NOMO-1 treated with dmso at 0.1 percent for 144 hours (cell line): ENCODE measurements around the gene RYR2.
A peak's percentile ranks its signal among the peaks of the same experiment; 100 is the strongest.

Source experiments
- DNase-seq: peaks from one replicate; lab custom pipeline; 2025; ENCODE audit not compliant: unreplicated experiment; lab: John Stamatoyannopoulos, UW

RYR2 gene

DNA sequence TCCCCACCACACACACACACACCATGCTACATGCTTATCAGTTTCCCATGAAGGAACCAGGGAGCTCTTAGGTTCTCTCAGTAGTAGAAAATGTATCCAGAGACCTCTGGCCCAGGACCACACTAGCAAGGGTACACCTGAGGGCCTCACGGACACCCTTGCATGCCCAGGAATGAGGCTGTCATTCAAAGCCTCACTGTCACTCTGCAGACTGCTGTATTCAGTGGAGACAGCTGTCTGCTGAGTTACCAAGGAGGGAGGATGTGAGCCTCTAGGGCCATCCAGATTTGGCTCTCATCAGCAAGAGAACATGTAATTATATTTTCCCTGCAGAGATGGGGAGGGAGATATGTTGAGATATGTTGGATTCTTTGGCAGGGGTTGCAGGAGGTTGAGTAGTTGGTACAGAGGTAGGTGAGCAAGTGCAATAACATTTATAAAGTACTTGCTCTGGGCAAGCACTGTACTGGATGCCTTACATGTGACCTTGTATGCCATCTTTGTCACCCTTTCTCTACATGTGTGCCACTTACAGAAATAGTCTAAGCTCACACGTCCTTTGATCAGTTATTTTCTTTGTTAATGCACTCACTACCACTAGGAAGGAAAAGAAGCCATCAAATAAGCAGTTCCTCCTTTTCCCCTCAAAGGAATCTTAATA lies 598.2 kb downstream of the RYR2 start:
- no peak for DNase-seq

DNA sequence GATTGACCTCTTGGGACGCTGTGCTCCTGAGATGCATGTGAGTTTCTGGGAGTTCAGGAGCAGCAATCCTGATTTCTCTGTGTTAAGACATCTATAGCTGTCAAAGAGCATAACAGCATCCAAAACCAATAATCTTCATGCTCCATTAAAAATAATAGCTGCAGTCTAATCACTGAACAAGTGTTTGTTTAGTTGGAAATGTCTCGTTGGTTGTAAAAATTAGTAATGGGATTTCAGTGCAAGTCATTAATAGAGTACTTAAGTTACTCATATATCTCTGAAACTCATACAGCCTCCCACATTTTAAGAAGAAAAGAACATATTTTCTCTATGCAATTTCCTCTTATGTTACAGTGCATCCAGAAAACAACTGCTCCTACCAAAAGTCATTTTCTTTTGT lies 599.0 kb downstream of the RYR2 start:
- DNase-seq, result no peak

DNA sequence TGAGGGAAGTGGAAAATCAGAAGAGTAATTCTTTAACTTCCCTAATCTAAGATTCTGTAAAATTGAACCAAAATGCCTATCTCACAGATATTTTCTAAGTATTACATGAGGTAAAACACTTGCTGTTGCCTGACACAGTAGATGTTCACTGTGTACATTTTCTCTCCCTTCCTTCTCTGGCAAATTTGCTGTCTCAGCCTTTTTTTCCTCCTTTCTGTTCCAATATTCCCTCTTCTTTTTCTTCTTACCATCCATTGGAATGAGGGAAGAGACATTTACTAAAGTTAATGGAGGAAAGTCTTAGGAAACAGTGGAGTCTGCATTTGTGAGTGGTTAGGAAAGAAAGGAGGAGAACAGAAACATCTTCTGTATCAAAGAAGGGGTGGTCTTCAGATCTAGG lies 608.8 kb downstream of the RYR2 start:
- DNase-seq, result no peak

DNA sequence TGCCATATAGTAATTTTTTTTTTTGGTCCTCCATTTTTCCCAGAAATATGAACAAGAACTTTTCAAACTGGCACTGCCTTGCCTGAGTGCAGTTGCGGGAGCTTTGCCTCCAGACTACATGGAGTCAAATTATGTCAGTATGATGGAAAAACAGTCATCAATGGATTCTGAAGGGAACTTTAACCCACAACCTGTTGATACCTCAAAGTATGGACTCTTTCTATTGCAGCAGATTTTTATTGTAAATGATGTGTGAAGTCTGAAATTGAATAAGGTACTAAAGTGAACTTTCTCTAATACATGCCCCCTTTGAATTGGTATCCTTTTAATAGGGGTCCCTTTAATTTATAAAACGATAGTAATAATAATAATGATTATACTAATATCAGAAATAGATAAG lies 613.8 kb downstream of the RYR2 start:
- DNase-seq, result no peak

DNA sequence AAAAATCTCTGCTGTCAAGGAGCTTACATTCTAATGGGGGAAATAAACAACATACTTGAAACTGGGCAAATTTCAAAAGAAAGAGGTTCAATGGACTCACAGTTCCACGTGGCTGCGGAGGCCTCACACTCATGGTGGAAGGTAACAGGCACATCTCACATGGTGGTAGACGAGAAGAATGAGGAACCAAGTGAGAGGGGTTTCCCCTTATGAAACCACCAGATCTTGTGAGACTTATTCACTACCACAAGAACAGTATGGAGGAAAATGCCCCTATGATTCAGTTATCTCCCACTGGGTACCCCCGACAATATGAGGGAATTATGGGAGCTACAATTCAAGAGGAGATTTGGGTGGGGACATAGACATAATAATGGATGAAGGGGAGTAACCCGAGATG lies 622.4 kb downstream of the RYR2 start:
- DNase-seq, result no peak

DNA sequence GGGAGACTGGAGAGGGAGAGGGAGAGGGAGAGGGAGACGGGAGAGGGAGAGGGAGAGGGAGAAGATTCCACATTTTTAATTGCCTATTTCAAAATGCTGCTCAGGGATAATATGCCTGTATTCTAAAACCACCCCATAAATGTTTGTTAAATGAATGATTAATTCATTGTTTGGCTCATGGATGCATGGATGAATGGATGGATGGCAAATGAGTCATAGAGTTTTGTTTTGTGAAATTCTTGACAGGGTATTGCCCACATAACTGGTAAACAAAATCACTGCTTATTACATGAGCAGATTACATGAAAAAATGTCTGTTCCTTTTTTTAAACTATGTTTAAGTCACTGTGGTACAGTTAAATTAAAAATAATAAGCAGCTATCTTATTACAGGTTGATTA lies 628.3 kb downstream of the RYR2 start:
- no peak for DNase-seq

DNA sequence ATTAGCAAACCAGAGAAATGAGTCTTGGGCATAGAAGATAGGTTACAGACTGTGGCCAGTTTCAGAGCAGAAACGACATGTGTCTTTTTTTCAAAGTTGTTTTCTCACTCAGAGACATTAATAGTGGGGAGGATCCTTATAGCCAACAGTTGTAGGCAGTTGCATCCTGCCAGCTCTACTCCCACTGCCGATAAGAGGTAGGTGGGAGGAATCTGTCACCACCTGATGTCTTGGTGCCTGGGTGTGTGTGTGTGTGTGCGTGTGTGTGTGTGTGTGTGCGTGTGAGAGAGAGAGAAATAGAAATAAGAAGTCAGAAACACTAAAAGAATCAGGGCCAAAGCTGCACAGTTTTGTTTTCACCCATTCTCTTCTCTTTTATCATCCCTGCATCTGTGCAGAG lies 629.3 kb downstream of the RYR2 start:
- no peak for DNase-seq

DNA sequence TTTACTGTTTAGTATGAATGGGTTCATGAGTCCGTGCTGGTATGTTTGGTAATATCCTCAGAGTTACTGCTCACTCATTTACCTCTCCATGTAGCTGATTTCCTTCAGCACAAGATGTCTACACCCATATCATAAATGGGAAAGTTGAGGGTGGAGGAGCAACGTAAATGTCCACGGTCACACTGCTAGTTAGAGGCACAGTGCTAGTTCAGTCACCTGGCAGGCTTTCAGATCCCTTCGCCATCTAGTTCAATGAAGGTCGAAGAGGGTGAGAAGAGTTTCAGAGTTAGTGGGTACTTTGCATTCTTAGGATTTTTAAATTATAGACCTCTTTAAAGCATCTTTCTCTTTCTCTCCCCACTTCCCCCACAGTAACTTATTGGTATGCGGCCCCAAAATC lies 630.0 kb downstream of the RYR2 start:
- DNase-seq, result no peak

DNA sequence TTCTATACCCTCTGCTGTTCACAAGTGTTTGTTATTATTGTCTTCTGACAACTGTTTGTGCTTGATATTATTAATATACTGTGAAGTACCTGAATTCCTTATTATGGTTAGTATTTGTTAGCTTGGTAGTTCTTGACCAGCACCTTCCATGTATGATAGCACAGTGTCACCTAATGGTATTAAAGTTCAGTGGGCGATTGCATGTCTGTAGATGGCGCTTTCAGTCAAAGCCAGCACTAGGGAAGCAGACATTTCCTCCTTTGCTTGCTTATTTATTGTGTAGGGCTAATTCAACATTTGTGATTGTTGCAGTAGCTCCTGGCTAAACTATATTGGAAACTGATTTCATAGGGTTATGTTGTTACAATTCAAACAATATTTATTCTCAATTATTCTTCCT lies 630.8 kb downstream of the RYR2 start:
- no peak for DNase-seq

DNA sequence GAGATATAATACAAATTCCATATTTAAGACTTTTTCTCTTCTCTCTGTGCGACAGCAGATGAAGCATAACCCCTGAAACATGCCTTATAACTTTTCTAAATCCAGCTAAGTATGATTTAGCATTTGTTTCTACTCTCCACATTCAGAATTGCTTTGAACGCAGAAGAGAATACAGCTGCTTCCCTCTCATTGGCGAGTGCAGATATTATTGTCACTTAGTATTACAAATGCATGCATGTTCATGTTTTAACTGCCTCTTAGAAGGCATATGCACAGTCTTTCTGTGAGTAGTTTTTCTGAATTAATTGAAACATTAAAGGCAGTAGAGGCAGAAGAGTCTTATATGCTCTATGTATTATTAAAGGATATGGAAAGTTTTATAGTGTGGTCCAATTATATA lies 631.6 kb downstream of the RYR2 start:
- DNase-seq, result no peak

DNA sequence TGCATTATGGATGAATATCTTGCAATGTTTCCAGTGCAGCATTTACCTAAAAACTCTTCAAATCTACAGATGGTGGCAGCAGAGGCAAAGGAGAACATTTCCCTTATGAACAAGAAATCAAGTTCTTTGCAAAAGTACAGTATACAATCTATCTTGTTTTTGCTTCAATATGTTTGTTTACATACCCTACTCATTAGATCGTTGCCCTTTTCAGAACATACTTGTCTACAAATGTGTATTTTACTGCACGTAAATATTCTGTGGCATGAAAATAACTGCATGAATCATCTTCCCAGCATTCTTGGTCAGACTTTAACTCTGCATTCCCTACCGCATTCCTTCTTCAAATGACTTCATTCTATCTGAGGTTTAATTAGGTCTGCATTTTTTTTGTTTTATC lies 636.0 kb downstream of the RYR2 start:
- DNase-seq, result no peak

DNA sequence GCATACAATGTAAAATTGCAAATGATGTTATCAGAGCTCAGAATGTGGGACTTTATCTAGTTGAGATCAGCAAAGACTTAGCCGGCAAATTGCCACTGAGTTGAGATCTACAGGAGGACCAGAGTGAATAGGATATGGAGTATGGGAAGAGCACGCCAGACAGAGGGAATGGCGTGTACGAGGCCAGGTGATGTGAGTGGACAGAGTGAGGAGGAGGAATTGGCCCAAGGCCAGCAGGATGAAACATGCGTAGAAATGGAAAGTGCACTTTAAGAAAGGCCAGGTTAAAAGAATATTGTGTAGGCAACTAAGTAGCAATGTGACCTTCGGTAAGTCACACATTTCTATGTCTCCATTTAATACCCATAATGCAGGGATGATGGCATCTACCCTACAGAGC lies 637.7 kb downstream of the RYR2 start:
- no peak for DNase-seq

DNA sequence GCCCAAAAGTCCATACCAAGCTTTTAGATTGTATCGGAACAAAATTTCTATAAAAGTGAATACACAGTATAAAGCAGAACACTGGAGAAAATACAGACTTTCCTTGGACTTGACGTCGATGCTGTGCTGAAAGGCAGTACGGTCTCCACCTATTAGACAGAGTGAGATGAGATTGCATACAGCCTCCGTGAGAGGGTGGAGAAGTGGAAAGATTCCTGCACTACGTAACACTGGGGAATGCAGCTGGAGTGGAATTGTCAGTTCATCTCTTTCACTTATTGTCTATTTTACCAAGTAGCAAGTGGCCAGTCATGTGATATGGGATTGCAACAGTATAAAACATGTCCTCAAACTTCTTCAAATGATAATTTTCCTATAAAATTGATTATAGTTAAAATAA lies 639.2 kb downstream of the RYR2 start:
- no peak for DNase-seq

DNA sequence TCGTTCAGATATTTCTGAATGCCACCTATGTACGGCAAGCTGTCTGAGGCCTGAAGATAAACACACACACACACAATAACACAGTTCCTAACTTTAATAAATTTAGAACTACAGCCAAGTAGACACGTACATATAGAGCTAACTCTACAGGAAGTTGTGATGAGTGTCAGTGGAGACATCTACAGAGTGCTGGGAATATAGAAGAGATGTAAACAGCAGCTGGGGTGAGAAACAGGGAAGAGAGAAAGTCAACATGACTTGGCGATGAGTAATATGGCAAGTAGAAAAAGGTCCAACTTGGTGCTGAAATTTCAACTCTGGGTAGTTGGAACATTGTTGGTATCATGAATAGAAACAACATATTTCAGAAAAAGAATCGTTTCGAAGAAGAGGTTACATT lies 642.3 kb downstream of the RYR2 start:
- no peak for DNase-seq

DNA sequence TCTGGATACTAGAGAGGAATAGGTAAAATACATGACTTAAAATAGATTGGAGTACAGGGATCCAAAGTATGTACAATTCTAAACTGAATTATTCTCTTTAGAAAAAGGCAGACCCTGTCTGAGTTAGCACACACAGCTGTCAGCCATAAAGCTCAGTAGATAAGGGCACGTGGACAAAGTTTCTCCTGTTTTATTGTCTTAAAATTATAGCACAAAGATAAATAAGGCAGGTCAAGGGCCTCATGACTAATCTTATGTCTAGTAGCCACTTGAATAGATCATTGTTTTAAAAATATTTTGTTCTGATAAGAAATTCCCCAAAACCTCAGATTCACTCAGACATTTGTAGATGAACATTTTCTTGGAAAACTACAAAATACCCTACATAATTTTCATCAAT lies 643.6 kb downstream of the RYR2 start:
- DNase-seq, result no peak

DNA sequence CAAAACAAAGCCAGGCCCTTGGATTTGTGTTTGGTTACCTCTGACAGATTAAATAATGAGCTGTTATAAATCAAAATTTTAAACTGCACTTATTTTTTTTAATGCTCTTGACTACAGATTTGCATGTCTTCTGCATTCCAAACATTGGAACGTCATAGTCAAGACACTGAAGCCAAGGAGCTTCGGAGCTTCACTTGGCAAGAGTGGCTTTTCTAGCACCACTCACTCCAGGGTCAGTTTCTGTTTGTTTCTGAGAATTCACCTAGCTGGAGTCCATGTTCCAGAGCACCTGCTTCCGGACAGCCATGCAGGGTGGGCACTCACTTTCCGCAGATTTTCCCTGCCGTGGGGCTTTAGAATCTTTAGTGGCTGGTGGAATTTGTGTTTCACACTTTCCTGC lies 645.8 kb downstream of the RYR2 start:
- DNase-seq, result no peak

DNA sequence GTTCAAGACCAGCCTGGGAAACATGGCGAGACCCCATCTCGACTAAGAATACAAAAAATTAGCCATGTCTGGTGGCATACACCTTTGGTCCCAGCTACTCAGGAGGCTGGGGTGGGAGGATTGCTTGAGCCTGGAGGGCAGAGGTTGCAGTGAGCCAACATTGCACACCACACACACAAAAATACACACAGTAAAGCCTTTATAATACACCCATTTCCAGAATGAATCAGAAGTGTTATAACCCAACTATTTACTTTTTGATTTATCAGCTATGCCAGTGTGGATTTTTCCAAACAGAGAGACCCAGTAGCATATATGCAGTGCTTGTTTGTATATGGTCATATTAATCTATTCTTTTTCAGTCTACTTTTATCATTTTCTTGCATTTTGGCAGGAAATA lies 648.7 kb downstream of the RYR2 start:
- DNase-seq, result no peak

DNA sequence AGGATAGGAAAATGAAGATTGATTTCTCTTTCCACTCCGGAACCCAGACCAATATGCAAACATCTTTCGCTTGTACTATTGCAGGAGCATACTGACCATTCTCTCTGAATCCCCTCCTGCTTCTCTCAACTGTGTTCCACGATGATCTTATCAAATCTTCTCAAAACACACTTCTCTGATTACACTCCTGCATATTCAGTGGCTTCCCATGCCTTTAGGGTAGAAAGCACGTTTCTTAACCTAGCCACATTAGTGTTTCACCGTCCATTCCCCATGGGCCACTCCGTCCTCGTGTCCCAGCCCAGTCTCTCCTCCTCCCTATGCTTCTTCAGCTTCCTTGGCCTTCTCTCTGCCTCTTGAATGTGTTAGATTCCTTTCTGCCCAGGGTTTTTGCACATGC lies 650.3 kb downstream of the RYR2 start:
- no peak for DNase-seq

DNA sequence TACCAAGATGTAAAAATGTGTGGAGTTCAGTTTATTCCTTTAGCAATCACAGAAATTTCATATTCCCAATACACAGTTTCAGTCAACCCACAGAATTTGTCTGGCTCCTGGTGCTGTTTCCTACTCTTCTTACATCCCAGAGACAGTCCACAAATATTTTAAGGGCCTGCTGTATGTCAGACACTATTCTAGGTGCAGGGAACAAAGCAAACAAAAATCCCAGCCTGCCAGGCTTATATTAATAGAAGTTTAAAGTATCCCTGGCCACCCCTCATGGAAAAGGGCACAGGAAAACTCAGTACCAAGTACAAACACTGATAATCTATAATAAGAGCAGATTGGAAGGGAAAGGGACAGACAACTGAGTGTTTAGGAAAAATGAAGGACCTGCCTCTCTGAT lies 653.9 kb downstream of the RYR2 start:
- no peak for DNase-seq

DNA sequence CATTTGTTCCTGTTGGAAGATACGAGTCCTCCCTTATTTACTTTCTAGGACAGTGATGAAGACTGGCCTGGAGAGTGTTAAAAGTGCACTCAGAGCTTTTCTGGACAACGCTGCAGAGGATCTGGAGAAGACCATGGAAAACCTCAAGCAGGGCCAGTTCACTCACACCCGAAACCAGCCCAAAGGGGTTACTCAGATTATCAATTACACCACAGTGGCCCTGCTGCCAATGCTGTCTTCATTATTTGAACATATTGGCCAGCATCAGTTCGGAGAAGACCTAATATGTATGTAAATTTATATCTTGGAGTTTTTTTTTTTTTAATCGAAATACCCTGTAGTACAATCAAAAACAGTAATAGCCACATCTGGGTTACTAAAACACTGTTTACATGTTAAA lies 658.2 kb downstream of the RYR2 start:
- no peak for DNase-seq

DNA sequence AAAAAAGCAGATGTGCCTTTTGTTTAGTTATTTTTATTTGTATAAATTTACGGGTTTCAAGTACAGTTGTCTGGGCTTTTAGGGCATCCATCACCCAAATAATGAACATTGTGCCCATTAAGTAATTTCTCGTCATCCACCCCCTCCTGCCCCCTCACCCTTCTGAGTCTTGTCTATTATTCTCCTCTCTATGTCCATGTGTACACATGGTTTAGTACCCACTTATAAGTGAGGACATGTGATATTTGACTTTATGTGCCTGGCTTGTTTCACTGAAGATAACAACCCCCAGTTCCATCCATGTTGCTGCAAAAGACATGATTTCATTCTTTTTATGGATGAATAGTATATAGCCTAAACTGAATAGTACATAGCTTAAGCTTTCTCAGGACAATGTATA lies 659.5 kb downstream of the RYR2 start:
- no peak for DNase-seq

DNA sequence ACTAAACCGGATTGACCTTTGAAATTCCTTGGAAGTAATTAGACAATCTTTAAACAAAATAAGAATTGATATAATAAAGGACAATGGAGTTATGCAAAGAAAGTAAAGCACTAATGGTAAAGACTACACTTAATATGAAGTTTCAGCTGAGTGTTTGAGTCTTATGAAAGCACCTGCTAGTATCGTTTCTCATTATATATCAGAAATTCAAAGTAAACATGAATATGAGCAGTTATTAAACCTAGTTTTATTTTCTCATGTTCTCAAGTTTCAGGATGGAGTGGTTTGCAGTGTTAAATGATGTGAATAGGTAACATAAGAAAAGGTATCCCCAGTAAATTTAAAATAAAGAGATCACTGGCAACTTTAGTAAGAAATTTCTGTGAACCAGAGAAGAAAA lies 660.2 kb downstream of the RYR2 start:
- DNase-seq, result no peak

DNA sequence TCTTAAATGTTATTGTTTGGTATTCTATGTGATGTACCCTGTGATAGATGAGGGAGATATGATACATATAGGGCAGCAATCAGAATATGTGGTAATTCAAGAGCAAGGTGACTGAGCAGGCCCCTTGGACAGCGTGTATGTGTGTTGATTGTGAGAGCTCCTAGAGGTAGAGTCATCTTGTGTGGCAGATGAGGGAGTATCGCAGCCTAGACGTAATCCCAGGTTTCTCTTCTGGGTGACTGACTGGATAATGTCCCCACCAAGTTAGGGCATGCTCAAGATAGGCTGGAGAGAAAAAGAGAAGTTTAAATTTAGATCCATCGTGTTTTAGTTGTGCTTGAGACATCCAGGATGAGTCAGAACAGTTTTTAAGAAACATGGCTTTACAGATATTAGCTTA lies 663.5 kb downstream of the RYR2 start:
- peak; percentile 83 for DNase-seq

DNA sequence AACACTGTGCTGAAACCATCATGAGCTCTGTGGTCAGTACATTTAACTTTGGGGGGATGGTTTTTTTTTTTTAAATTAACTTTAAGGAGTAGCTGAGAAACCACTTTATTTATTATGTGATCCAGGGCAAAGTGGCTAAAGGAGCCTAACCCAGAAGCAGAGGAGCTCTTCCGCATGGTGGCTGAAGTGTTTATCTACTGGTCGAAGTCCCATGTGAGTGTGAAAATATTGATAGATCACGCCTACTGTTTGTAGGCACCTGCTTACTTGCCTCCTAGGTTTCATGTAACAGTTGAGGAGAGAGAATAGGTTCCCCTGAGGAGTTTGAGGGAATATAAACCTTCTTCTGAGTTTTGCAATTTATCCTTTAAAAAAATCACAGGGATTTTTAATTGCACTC lies 667.4 kb downstream of the RYR2 start:
- no peak for DNase-seq
